Lower leg skin (tissue), 4 donors: Measurements from ENCODE around the gene GCNT2. TPM values are rescaled to one million over a fixed set of nuclear protein-coding genes. Genes with fewer than 3 reads are reported as not detected.
"Not testable (repeated sequence)": the region's sequence is repeated elsewhere in the genome, so short reads cannot be mapped to it uniquely, and the experiment has no call there.

Experiments used
- DNase-seq, 2 donors: peaks; one replicate each; pipeline ENCODE4 v3.0.0-alpha.2; 2019; ENCODE audit warnings: low spot score in 2 of 2
- H3K4me3 ChIP-seq: fragments of 200-600 bp; sonication (generic); 2 replicates; pipeline ENCODE4 v1.5.1; 2017; ENCODE audit warnings: mild to moderate bottlenecking, low read depth; ENCODE audit not compliant: poor library complexity, severe bottlenecking
- CTCF ChIP-seq, 3 donors: fragments of 450-650 bp; IDR thresholded peaks; one replicate each; pipeline ENCODE4 v1.5.1; 2016; ENCODE audit warnings: antibody characterized with exemption in 3 of 3, mild to moderate bottlenecking in 3 of 3, moderate library complexity in 2 of 3
- POLR2A ChIP-seq, 2 donors: fragments of 450-650 bp; IDR thresholded peaks; one replicate each; pipeline ENCODE4 v1.6.1; 2016 to 2017; ENCODE audit warnings: antibody characterized with exemption in 2 of 2, mild to moderate bottlenecking in 1 of 2, moderate library complexity in 1 of 2
- WGBS, 2 donors: methylation state at CpG; one replicate each; pipeline ENCODE4 v1.1.5; 2018; 5-methylcytosine and 5-hydroxymethylcytosine counted together
- intact Hi-C: fragments of 100-400 bp; cut with DNase I; formaldehyde crosslinking; loops from one replicate; pipeline ENCODE4 v1.15.0; 2023; ENCODE audit warnings: low total_unique reads
- total RNA-seq, 4 donors: library from RNA; depleted of rRNA; stranded (reverse); fragments of >200 nt; gene quantifications; one replicate each; pipeline ENCODE4 v1.1.0, GENCODE V29; 2016

The GCNT2 gene
- total RNA-seq, 4 donors from 2014 or later, result 5.6 to 12.0 (median 10.7) TPM

- DNase-seq, result no peak
- TF ChIP-seq CTCF (IDR thresholded peaks at IDR 0.05) (no peak), POLR2A (IDR thresholded peaks at IDR 0.05) (no peak)
- WGBS, 2 donors, result 63 to 68% methylated on average over 4 of the region's 4 CpGs
- no peak overlapping the region for H3K4me3 ChIP-seq
- intact Hi-C loops, result no loop called here
These were observed 55.1 kb downstream of the GCNT2 start for GRCh38 chr6:10576226-10576625.

GRCh38 chr6:10577112-10577511 lies 56.0 kb downstream of the GCNT2 start:
- no peak overlapping the region for H3K4me3 ChIP-seq
- 70 to 75% methylated on average over 8 of the region's 8 CpGs for WGBS, 2 donors
- TF ChIP-seq CTCF (IDR thresholded peaks at IDR 0.05), result no peak
- no peak for TF ChIP-seq POLR2A (IDR thresholded peaks at IDR 0.05)
- intact Hi-C loops, result no loop called here
- peak in 1 of 2 donors; percentile 58 for DNase-seq

GRCh38 chr6:10578723-10579122 lies 57.6 kb downstream of the GCNT2 start:
- 94 to 100% methylated on average over 5 of the region's 5 CpGs for WGBS, 2 donors
- no peak overlapping the region for H3K4me3 ChIP-seq
- intact Hi-C loops, result no loop called here
- no peak for TF ChIP-seq POLR2A (IDR thresholded peaks at IDR 0.05)
- TF ChIP-seq CTCF (IDR thresholded peaks at IDR 0.05), result no peak
- DNase-seq, result no peak

GRCh38 chr6:10579803-10580202 lies 58.7 kb downstream of the GCNT2 start:
- intact Hi-C loops, result no loop called here
- WGBS, 2 donors, result 55 to 61% methylated on average over 4 of the region's 4 CpGs
- no peak for DNase-seq

GRCh38 chr6:10580570-10580969 lies 59.4 kb downstream of the GCNT2 start:
- H3K4me3 ChIP-seq, result no peak overlapping the region
- TF ChIP-seq POLR2A (IDR thresholded peaks at IDR 0.05) (no peak), CTCF (IDR thresholded peaks at IDR 0.05) (no peak)
- intact Hi-C loops, result no loop called here
- 69 to 83% methylated on average over 7 of the region's 7 CpGs for WGBS, 2 donors
- DNase-seq, result peak in 1 of 2 donors; percentile 52

More at GRCh38 chr6:10579803-10580202, 58.7 kb downstream of the GCNT2 start:
- TF ChIP-seq POLR2A (IDR thresholded peaks at IDR 0.05) (no peak), CTCF (IDR thresholded peaks at IDR 0.05) (no peak)
- no peak overlapping the region for H3K4me3 ChIP-seq

- H3K4me3 ChIP-seq, DNase-seq, intact Hi-C loops: not testable (repeated sequence)
- 32 to 44% methylated on average over 4 of the region's 4 CpGs for WGBS, 2 donors
These were observed 60.3 kb downstream of the GCNT2 start for GRCh38 chr6:10581402-10581801.
